Inferior parietal cortex (tissue), 1 donor: ENCODE data around the gene NAV3.

ENCODE experiments used
- DNase-seq: peaks from one replicate; pipeline ENCODE4 v3.0.0-alpha.2; 2016; ENCODE audit errors: extremely low spot score

NAV3 gene

DNA sequence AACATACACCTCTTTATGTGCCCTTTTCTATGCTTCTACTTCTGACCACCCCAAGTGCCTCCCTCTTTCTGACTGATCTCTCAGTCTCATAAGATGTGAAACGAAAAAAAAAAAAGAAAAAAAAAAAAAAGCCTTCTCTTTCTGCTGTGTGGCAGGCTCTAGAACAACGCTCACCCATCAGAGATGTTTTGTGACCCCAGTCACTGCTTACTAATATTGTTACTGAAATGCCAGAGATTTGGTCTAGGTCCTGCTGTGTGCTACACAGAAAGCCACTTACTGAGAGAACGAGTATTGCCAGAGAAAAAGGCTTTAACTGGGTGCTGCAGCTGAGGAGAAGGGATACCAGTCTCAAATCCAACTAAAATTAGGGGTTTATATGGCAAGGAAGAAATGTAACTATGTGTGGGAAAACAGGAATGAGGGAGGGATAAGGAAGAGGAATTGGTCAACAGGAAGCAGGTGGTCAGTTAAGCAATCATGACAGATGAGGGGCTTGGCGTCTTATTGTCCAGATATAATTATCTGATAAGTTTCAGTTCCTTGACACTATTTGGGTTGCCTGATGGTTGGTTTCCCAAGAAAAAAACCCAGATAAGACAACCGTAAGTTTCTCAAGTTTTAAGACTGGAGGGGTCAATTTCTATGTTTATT lies 149.0 kb downstream of the NAV3 start:
- DNase-seq: no peak

DNA sequence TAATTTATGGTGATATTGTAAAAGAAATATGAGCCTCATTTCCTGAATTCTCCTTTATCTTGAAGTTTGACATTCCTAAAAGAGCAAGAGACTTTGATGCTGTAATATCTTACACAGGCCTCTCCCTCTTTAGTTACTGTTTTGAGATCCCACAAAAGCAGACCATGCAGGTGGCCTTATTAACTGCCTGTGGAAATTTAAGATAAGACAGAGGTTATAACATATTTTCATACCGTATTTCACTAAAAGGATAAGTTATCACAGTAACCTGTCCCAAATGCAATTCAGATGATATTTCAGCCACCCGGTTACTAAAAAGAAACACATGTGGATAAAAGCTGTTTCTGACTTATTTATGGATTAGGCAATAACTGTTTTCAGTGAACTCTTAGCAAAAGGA lies 150.1 kb downstream of the NAV3 start:
- DNase-seq: no peak

DNA sequence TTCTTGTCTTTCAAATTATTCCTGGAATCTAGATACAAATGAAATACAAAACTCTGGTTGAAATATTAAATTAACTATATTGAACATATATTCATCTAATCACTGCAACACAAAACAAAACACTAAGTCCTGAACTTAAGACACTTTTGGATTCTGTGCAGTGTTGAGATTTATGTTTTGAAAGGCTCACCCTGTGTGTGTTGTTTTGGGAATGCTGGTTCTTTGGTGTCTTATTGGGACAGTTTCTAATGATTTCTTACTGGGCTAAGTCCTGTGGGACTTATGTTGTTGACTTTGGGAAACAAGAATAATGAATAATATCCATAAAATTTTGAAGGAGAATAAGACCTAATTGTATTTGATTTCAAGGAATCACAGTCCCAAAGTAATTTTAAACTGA lies 153.2 kb downstream of the NAV3 start:
- DNase-seq: no peak

DNA sequence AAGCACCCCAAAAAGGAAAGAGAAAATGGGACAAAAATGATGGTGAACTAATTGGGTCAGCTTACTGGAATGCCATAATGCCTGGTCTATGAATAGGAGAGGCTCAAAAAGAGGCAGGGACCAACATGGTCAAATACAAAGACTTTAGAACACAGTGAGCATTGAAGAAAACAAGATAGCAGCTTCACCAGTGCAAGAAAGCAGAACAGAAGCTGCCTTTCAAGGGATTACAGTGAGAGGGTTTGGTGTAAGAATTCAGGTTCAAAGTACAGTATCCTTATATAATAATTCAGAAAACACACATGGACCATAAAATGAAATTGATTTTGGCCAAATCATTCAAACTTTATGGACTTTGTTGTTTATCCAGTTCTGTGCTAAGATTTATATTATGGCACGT lies 162.1 kb downstream of the NAV3 start:
- no peak for DNase-seq

DNA sequence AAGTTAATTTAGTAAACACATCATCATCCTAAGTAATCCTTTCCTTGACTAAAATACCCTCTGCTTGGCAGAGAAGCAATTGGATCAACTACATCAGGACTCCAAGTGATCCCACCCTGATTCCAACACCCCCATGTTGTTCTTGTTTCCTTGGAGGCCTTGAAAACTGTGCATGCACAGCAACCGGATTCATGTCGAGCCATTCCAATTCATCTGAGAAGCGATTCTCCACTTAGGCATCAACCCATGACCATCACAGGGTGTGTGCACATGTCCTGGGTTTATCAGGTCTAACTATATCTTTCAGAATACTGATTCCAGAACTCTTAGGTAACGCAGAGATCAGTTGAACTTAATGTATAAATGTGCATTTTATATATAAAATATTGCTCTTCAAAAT lies 163.0 kb downstream of the NAV3 start:
- DNase-seq: no peak

DNA sequence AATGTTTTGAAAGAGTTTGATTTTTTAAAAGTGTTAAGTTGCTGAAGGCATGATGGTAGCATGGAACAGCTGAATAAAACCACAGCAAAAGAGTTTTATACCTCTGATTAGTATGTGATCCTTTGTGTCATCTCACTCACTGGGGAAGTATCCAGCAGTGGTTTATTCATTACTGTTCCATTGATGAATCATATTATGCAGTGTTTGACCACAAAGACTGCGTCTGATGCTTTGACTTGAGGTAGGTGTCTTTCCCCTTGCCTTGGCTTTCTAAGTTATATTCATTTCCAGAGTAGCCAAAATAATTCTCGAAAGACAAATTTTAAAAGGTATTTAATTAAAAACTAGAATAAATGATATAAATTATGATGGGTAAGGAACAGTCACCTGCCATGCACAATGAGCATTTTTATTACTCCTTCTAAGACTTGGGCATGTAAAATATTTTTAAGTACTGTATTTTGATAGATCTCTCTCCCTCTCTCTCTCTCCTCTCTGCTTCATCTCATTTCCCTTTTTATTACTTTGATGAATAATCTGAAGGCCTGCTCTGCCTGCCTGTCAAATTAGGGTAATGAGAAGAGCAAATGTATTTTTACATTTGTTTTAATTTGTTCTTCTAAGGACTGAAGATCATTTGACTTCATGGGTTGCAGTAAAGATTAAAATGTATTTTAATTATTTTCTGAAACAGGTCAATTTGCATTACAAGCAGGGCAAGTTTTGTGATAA lies 164.9 kb downstream of the NAV3 start:
- DNase-seq: no peak

DNA sequence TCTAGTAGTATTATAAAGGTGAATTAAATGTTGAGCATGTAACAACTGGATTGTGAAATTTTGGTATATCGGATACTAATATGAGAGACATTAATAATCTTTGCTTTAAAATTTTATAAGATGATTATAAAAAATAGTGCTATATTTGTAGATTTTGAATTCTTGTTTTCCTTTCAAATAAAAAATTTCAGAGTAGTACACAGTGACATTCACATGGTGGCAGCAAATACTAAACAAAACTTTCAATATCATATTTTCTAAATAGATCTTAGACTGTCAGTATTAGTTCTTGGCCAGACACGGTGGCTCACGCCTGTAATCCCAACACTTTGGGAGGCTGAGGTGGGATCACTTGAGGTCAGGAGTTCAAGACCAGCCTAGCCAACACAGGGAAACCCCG lies 166.0 kb downstream of the NAV3 start:
- no peak for DNase-seq

DNA sequence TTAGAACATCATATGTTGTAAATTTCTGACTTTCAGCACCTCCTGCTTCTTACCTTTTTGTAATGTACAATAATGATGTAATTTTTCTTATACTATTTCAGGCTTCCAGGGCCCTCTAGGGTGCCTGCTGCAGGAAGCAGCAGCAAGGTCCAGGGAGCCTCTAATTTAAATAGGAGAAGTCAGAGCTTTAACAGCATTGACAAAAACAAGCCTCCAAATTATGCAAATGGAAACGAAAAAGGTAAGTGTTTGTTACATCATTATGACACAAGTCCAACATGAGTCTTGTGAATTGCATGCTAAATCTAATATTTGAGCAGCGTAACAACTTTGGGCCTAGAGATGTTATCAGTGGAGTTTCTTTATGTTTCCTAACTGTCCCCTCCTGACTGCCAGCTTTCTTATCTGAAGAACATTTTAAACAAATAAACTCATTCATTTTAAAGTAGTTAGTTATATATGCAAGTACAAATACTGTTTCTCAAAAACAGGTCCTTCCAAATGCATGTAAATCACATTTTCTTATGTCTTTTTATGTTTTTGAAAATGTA lies 167.6 kb downstream of the NAV3 start:
- no peak for DNase-seq

DNA sequence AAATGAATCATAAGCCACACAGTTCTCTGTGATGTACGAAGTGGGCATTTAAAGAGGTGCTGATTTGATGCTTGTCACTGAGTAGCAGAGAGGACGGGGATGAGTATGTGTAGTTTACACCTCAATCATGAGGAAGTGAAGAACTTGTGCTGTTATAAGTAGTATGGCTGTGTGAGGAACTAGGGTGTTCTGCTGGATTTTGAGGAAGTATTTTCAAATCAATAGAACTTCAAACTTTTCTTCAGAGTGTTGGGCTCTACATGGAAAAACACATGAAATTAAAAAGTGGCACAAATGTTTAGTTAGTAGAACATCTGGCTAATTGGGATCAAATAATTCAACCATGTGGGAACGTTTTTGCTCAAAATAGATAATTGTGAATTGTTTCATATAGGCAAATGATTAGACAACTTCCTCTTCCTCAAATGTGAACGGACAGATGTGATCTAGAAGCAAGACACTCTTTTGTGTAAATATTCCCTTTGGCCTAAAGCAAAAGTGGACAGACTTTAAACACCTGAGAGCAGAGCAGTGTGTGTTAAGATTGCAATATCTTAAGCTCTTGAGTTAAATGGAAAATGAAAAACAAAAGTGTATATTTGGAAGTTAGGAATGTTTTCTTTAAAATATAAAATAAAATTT lies 168.5 kb downstream of the NAV3 start:
- no peak for DNase-seq

DNA sequence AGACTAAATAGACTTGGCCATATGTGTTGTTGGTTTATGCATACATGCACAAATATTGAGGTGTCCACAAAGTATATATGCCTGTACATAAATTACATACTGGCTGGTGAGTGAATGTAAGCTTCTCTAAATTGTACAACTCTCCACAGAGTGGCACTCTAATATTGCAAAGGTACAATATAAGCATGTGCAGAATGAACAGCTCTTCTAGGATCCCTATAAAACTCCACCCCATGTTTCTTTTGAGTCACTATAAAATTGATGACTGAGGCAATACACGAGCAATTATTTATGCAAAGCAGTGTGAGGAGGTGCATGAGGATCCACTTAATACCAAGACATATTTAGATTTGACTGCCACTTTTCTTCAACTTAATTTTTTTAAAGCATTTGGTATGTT lies 172.2 kb downstream of the NAV3 start:
- DNase-seq: no peak

DNA sequence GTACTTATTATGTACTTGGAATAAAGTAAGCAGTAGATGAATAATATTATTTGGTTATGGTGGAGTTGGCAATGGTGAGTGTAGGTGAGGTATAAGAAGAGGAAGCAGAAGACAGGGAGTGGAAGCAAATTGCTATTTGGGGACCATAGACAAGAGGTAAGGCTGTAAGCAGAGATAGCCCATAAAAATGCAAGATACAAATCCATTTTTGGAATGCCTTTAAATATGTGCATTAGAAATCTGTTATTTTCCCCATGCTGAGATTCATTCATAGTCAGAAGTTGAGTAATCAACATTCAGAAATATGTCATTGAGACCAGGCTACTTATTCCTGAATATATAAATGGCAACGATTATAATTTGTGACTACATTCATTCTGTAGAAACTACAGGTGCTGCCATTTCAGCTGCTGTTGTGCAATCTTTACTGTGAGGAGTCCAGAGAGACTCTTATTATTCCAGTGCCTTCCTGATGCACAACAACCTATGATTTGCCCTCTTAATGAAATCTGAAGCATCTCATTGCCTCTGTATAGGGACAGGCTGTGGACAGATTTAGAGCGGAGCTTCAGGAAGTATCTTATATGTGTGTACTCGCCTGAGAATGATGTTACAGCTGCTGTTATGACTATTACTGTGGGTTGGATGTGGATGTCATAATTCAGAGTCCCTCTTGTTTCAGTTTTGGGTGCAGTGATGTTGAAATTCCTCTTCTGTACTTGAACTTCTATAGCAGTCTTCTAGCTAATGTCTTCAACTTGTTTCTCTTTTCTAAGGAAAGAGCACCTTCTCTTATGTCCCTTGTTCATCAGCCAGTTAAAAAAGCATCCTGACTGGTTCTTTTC lies 173.8 kb downstream of the NAV3 start:
- no peak for DNase-seq

DNA sequence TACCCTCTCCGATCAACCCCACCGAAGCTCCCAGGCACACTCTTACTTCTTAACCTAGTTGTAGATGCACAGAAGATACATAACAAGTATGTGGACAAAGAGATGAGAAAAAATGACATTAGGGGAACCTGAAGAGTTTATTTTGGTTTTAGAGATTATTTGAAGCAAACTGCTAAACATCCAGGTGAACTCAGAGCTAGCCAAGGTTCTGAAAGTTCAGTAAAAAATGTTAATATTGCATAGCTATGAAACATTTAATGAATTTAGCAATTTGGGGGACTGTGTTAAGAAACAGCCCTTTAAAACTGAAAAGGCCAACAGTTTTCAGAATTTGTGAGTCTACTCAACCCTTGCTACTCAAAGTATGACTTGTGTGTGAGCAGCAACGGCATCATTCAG lies 174.4 kb downstream of the NAV3 start:
- DNase-seq: no peak

DNA sequence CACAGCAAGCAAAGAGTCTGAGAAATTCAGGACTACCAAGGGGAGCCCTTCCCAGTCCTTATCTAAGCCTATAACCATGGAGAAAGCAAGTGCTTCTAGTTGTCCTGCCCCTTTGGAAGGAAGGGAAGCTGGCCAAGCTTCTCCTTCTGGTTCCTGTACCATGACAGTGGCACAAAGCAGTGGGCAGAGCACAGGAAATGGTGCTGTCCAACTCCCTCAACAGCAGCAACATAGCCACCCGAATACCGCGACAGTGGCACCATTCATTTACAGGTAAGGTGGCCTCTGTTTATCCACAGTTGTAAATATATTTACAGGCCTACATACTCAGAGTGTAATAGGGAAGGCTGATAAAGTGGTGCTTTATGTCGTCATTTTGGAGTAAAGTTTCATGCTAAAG lies 176.5 kb downstream of the NAV3 start:
- DNase-seq: no peak

DNA sequence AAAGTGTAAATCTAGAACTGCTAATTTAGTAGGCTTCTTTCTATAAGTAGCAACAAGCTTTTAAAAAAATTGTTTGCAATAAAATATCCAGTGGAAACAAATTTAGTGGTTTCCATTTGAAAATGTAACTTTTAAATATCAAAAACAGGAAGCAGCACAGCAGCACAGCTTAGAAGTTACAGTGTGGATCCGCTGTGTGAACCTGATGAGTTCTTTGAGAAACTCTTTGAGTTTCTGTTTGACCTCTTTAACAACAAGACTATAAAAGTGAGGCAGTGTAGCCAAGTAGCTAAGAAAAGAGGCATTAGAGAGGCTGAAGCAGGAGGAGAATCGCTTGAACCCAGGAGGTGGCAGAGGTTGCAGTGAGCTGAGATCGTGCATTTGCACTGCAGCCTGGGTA lies 178.3 kb downstream of the NAV3 start:
- no peak for DNase-seq

DNA sequence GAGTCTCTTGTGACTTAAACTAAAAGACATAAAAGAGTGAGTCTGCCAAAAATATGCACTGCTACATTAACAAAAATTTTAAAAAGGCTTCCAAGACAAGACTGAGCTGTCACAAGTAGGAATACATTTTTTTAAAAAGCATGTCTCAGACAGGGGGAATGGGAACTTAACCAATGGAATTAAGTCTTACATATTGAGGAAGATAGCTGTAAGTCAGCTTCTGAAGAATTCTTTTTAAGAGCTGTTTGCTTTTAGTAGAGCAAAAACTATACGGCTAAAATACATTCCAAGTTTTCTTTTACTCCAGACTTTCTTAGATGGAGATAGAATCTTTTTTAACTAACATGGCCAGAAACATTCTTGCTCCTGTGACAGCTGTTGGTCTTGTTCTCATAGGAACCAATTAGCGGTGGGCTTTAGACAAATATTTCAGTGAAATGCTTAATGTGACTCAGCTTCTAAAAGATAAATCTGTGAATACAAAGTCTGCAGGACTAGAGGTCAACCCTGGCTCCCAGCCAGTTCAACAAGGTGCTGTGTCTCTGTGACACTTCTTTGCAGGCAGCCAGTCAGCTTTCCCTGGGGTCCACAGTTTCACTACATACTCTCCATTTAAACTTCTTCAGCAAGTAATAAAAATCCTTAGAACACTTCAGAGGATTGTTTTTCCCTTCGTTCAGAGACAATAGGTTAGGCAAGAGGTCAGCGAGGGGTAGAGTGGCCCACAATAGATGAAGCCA lies 187.6 kb downstream of the NAV3 start:
- DNase-seq: no peak

DNA sequence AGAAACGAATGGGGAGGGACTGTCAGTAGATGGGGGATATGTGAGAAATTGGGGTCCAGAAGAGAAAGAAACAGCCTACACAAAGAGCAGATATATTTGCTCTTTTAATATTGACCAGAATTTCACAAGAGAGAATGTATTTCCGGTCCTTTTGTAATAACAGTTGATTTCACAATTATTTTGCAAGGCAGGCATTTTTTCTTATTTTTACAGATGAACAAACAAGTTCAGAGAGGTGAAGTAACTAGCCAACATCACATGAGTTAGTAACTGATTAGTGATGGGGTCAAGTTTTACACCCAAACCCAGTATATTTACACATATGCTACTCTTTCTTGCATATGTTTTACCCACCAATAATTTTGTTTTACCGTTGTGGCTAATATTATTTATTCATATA lies 188.2 kb downstream of the NAV3 start:
- DNase-seq: no peak

DNA sequence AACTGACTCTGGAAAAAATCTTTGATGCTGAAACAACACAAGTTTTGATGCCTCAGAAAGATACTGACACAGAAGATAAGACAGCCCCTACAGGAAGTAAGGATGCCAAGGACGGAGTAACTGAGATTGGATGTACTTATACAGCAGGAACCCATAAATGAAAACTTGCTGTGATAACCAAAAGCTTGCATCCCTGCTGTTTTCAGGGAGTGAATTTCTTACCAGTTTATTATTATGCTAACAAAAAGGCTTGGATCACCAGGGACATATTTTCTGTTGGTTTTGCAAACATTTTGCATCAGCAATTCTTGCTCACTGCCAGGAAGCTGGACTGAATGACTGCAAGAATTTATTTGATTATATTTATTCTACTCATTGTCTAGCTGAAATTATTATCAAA lies 197.7 kb downstream of the NAV3 start:
- no peak for DNase-seq

DNA sequence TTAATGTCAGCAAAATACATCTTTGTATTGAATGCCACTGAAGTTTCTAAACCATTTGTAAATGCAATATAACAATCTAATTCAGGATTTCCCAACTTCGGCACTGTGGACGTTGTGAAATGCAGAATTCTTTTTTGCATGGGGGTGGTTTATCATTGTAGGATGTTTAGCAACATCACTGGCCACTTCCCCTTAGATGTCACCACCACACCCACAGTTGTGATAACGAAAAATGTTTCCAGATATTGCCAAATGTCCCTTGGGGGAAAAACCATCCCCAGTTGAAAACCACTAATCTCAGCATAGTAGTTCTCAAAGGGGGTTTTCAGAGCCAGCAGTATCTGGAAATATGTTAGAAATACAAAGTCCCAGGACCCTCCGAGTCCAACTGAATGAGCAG lies 203.3 kb downstream of the NAV3 start:
- DNase-seq: no peak

DNA sequence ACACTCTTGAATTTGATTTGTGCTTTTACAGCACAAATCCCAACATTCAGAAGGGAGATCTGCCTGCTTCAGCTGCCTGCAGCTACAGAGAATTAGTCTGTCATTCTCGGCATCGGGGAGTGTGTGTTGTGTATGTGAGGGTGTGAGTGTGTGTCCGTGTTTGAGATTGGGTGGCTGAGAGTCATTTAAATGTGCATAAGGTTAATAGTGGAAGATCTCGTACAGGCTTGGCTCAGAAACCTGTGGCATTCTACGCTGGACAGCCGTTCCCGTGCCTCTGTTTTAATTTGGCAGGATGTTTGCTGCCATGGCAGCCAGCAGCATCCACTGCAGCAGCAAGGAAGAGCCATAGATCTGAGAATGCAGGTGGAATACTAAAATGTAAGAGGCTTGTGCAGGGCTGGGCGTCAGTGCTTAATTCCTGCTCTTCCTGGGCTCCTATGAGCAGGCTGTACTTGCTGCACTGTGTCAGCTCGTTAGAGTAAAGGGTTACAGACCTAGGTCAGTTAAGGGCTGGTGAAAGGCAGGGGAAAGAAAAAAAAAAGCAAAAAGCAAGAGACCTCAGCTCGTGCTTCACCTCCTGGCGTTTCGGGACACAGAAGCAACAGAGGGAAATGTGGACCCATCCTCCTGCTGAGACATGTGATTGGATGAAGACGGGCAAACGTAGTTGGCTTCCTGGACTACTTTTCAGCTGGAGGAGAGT lies 205.4 kb downstream of the NAV3 start:
- DNase-seq: peak; percentile 63

DNA sequence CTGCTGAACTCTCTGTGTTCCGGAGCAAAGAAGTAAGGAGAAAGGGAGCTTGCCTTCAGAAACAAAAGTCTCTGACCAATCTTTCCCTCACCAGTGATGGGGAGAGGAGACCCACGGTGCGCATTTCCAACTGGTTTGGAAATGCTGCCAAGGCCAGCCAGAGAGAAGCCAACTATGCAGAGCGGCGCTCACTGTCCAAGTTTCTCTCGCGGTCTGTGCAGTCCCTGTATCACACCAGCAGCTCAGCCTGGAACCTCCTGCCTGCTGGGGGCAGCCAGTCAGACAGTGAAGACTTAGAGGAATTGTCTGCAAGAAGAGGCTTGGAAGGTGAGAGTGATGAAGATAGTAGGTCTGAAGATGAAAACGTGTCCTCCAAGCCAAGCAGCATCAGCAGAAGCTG lies 206.2 kb downstream of the NAV3 start:
- no peak for DNase-seq

DNA sequence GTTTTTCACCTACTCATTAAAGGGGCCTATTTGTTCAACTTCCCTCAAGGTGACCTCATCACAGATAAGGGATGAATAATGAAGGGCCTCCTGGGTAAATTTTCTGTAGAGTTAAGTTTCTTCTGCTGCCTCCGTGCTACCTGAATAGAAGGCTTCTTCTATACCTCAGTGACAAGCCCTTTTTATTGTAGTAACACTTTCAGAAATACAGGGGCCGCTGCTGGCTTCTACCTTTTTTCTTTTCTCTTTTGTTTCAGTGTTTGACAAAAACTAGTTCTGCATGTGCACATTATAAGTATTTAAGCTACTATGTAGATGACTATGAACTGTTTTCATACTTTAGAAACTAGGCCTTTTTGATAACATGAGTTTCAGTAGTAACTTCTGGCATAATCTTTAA lies 207.0 kb downstream of the NAV3 start:
- DNase-seq: no peak
